SHP77 (cell line): ENCODE data around the gene KCNMA1.
"Not testable (repeated sequence)": the region's sequence is repeated elsewhere in the genome, so short reads cannot be mapped to it uniquely, and the experiment has no call there.

ENCODE experiments used
- DNase-seq, 2 experiments: peaks; one replicate each; lab custom pipeline; 2025; lab: John Stamatoyannopoulos, UW

The KCNMA1 gene

DNA sequence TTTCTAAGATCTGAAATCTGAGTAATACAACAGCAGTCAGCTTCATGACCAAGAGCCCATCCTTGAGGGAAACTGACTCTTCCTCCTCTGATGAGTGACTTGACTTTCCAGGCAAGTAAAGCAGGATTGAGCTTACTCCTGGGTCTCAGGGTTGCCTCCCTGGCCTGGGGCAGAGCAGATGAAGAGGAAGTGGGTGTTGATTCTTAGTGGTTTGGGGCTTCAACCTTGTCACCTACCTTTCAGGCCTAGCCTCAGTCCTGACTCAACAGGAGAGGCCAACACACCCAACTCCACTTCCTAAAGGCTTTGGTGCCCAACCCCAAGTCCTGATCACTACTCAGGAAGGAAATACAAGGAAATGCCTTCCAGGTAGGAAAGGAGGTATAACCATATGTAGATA lies 54.1 kb downstream of the KCNMA1 start:
- DNase-seq = no peak

- DNase-seq = no peak
Measured at GRCh38 chr10:77582710-77583115, 54.9 kb downstream of the KCNMA1 start.

GRCh38 chr10:77581738-77582137 lies 55.9 kb downstream of the KCNMA1 start:
- DNase-seq = no peak

DNA sequence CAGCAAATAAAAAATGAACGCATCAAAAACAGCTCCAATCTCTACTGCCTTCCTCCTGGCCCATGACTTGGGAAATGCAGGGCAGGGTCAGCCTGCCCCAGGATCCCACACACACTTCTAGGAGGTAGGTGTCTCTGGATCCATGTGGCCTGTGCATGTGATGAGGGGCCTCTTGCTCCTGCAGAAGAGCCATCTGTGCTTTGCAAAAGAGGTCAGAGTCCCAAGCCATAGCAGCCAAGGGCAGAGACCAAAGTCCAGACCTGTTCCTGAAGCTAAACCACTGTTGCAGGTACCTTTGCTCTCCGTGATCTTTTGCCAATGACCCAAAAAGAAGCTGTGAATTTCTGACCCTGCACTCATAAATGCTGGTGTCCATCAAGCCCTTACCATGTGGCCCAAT lies 57.1 kb downstream of the KCNMA1 start:
- no peak for DNase-seq

DNA sequence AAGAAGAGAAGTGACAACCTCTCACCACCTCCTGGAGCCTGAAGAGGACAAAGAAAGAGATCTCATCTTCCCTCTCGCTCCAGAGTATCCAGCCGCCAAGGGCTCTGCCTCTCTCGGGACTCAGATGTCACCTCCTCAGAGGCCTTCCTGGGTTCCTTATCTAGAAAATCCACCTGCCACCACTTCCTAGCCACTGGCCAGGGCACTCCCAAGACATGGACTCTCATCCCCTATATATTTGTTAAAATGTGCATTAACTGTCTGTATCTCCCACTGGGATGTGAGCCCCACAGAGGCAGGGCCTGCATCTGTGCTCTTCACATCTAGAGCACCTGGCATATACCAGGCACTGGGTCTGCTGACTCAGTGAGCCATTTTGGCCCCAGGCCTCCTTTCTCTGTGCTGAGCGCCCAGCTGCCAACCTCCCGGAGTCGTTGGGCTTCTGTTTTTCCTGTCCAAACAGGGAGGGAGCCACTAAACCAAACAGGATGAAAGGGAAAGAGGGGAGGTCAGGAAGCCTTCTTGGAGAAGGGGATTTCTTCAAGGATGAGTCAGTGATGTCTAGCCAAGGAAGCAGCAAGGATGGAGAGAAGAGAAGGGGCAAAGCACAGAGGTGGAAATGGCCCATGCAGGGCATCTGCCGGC lies 58.9 kb downstream of the KCNMA1 start:
- DNase-seq = no peak

DNA sequence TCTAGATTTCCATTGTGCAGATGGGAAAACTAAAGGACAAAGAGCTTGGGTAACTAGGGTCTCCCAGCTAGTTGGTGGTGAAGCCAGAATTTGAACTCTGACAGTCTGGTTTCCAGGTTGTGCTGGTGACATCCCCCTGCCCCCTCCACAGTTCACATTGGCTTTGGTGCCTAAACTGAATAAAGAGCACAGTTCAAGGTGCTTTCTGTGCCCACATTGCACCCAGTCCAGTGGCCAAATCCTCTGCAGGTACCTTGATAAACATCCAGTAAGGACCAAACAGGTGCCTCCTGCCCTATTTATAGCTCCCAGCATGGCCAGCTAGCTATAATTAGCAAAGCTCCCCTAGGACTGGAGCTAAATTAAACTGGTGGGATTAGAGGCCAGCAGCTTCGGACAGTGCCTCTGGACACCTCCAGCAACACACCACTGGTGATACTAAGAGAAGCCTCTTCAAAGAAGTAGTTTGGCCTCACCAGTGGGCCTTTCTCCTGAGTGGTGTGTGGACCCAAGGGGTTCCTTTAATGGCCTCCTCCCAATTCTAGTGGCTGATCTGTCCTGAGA lies 59.9 kb downstream of the KCNMA1 start:
- no peak for DNase-seq

DNA sequence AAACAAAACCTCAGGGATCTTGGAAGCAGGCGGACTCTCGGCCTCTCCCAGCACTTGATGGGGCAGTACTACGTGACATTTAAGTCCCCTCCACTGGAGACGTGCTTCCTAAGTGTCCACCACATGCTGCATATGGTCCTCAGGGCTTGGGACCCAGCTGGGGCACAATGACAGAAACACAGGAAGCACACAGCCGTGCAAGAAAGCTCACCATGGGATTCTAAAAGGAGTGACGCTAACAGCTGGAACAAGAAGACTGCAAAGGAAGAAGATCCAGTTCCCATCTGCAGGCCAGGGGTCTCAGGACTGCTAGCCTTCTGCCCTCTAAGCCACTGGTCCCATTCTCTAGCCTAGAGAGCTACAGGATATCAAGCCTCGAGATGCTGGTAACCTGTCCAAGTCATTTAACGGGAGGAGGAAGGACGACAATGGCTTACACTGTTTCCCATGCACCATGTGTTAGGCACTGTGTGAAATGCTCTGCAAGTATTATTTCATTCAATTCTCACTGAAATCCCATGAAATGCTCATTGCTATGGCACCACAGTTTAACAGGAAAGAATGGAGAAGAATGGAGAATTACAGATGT lies 61.1 kb downstream of the KCNMA1 start:
- DNase-seq = no peak

DNA sequence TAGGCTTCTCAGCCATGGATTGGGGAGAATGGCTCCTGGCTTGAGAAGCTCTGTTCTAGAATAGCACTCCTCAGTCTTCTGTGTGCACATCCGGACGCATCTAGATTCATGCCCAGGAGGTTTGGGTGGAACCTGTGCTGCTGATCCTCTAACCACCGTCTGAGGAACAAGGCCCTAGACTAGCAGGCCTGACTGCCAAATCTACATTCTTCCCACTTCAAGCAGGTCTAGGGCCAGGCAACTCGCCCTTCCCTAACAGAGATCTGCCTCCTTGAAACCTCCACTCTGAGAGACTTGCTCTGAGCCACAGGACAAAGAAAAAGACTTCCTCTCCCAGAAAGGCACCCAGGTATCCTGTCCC lies 61.6 kb downstream of the KCNMA1 start:
- DNase-seq = no peak

DNA sequence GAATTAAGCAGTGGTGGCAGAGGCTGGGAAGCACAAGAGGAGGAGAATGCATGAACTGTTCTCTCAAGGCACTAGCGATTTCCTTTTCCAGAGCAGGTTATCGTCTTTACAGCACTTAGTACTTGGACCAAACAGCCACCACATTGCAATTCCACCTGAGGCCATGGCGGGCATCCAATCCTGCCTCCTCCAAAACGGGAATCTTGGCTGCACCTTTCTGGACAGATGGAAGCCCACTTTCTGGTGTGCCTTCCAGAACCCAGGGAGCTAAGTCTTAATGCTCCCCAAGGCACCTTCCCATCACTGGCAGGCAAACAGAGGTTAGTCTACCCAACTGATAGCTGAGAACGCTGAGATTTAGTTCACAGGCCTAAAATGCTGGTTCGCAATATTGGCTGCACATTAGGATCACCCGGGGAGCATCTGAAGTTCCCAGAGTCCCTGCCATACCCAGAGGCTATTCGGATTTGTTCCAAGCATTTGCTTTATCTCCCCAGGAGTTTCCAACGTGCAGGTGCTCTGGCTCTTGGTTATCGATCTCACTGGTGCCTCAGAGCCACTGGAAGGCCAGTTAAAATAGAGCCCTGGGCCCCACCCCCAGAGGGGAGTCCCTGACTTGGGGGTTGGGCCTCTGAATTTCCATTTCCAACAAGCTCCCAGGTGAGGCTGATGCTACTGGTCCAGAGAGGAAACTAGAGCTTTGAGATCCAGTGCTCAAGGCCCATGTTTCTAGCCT lies 62.2 kb downstream of the KCNMA1 start:
- no peak for DNase-seq

GRCh38 chr10:77574438-77574837 lies 63.2 kb downstream of the KCNMA1 start:
- DNase-seq = no peak

GRCh38 chr10:77572520-77572919 lies 65.1 kb downstream of the KCNMA1 start:
- not testable (repeated sequence) for DNase-seq

DNA sequence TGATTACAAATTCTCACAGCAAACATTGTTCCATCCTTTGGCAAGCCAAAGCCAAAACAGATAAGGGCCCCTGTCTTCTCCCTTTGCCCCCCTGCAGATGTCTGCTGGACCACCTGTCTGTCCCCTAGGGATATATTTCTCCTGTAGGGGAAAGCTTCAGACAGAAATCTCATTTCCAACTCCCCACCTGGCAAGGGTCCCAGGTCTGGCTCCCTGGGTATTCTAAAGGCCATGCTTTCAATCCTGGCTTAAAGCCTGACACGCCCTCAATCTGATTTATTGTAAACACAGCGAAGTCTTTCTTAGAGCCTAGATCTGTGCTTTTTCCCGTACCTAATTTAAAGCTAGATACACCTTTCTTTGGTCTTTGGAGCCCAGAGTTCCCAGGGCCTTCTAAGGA lies 66.1 kb downstream of the KCNMA1 start:
- DNase-seq = peak in 1 of 2 experiments; percentile 28

- no peak for DNase-seq
Measured at GRCh38 chr10:77566914-77567566, 70.6 kb downstream of the KCNMA1 start.

DNA sequence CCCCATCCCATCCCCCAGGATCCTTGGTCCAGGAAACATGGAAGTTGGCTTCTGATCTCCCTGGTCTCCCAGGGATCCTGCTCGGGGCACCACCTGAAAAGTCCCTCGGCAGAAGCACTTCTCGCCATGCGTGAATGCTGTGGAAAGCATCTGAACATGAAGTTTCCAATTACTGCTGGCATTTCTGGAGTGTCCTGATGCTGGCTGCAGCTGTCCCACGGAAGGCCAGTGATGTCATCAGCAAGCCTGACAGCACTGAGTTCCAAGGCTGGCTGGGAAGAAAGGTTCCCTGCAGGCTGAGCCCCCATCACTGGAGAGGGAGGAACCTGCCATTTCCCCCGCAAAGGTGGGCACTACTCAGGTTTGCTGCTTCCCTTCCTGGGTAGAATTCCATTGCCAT lies 71.4 kb downstream of the KCNMA1 start:
- no peak for DNase-seq

DNA sequence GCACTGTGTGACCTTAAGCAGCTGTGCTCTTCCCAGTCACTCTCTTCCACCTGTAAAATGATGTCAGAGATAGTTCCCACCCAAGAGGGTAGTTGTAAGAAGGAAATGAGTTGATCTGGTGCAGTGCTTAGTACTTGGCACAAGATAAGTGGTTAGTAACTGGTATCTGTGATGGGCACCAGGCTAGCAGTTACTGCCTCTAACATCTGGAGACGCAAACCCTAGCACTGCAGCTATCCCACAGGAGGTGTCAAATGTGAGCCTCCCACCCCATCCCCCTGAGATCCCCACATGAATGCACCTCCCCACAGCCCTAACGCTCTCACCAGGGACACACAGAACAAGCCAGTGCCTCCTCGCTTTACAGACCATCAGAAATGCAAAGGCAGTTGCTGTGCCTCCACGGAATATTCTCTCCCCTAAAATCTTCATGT lies 72.0 kb downstream of the KCNMA1 start:
- DNase-seq = no peak

DNA sequence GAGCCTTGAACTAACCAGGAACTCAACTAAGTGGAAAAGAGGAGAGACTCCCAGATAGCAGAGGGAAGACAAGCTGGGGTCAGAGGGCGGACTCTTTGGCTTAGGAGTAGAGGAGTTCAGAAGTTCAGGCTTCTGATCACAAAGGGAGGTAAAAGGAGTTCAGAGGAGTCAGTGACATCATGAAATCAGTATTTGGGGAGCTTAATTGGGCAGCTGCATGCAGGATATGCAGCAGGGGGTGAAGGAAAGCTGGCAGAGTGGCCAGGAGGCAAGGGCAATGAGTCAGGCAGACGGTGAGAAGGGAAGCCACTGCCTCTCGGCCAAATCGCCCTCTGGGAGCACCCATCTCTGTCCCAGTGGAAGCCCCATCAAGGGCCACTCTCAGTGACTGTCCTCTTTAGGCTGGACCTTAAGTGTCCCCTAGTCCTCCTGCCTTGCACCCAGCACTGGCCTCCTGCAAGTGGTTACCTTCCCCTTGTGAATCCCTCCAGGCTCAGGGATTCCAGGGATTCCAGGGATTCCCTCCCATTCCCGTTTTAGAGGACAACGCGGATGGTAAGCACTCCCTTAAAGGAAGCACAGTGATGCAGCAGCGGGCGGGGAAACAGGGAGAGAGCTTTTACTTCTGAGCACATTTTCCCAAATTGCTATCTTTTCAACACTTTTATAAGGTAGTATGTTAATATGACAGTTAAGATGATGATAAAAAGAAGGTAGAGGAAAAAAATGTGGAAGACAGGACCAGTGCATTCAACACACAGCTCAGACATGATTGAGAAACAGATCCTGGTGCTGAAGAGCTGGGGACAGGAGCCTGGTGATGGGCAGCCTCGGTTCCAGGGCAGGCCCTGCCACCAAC lies 72.6 kb downstream of the KCNMA1 start:
- no peak for DNase-seq

DNA sequence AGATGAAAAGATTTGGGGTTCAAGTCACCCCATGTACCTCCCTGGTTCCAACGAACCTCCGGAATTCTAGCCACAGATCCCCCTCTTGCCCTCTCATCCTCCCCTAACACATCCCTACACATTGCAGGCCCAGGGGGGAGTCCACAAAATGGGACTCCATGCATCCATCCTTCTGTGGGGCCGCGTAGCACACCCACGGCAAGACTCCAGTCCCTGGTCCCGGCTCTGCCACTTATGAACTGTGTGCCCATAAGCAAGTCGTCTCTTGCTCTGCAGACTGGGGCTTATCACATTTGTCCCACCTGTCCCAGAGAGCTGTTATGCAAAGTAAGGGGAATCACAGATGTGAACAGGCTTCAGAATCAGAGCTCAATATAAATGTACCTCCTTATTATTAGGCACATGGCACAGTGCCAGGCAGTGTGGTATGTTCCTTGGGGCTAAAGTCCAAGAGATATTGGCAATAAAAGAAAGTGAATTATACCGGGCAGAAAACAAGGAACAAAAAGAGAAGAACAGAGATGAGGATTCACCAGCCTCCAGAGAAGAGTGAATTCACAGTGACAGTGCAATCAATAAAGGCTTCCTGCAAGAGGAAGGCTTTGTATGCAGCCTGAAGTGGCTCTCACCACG lies 73.9 kb downstream of the KCNMA1 start:
- DNase-seq = no peak

DNA sequence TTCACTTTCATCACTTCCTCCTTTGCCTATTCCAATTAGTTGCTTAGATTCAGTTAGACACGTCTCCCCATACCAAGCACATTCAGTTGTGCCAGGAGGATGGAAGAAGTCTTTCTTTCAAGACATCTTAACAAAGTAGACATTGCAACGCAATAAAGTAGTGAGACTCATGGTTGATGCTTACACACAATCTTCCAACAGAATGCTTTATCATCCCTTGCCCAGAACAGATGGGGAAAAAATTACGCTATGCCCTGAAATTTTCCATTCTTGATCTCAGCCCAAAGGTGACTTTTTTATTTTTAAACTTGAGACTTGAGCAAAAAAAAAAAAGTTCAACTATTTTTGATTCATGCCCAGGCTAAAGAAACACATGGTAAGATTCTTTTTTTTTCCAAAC lies 74.9 kb downstream of the KCNMA1 start:
- no peak for DNase-seq

- DNase-seq = no peak
Measured at GRCh38 chr10:77561991-77562390, 75.6 kb downstream of the KCNMA1 start.

DNA sequence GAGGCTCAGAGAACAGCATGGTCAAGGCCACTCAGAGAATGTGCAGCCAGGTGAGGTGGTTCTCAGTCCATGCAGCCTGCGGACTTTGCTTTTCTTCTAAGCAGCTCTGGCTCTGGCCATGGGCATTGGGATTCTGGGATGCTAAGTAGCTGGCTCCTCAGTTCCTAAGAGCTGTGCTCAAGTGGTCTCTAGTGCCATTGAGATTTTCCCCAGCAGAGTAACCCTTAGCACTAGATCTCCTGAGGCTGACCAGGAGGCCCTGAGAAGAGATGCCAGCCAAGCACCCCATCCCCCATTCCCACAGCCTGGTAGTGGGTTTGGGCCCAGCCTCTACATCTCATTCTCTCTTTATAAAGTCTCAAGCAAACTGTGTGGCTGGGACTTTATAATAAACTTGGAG lies 77.1 kb downstream of the KCNMA1 start:
- DNase-seq = no peak

DNA sequence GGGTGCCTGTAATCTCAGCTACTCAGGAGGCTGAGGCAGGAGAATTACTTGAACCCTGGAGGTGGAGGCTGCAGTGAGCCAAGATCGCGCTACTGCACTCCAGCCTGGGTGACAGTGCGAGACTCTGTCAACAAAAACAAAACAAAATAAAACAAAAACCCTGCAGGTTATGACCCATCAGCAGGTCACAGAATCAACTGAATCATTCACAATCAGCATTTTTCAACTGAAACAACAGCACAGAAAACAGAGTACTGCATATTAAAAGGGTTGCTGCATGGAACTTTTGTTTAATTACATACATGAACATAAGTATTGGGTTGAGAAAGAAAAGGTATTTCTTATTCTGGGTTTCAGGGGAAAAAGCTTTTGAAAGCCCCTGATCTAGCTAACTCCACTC lies 77.6 kb downstream of the KCNMA1 start:
- DNase-seq = no peak
